ENCODE results near the gene DIP2B. TPM values are rescaled to one million over a fixed set of nuclear protein-coding genes. Genes with fewer than 3 reads are reported as not detected.
"Not testable (repeated sequence)": the region's sequence is repeated elsewhere in the genome, so short reads cannot be mapped to it uniquely, and the experiment has no call there.

DIP2B gene
- total RNA-seq, 1 experiment from 2014 or later: 26.1 TPM

DNA sequence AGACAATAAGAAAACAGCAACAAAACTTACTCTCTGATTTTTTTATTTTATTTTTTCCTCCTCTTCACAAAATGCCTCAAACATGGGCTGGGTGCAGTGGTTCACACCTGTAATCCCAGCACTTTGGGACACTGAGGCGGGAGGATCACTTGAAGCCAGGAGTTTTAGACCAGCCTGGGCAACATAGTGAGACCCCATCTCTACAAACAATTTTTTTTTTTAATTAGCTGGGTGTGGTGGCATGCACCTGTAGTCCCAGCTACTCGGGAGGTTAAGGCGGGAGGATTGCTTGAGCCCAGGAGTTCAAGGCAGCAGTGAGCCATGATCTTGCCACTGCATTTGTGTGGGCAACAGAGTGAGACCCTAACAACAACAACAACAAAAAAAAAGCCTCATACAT, 176.3 kb downstream of the DIP2B start:
- H3K4me3 Mint-ChIP-seq; H3K9me3 Mint-ChIP-seq; POLR2A ChIA-PET; CTCF ChIA-PET; H3K4me1 Mint-ChIP-seq; ATAC-seq; H3K27me3 Mint-ChIP-seq (ENCODE audit: low read depth); H3K27ac Mint-ChIP-seq; DNase-seq (ENCODE audit: low spot score): not testable (repeated sequence)
- peak; percentile 47; the same call in 1 of the 2 replicates for TF ChIP-seq ZNF121 (CRISPR knock-in tag; IDR thresholded peaks at IDR 0.05)
- peaks cover 31% of the 10 kb centered on the region for H3K36me3 Mint-ChIP-seq

DNA sequence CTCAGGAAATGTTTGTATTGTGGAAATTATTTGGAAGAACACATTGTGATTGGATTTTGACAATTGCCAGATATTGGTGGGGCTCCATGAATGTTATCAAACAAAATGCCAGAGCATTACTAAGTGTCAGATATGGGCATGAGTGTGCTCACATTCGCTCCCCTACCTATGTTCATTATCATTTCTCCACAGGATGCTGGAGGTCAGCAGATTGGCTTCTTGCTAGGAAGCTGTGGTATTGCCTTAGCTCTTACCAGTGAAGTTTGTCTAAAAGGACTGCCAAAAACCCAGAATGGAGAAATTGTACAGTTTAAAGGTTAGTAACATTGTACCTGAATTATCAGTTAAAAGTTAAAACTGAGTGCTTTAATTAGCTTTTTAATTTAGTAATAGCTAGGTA, 180.9 kb downstream of the DIP2B start:
- POLR2A ChIA-PET: no interaction called here
- TF ChIP-seq ZNF671 (CRISPR knock-in tag; IDR thresholded peaks at IDR 0.05) (no peak), ZNF219 (CRISPR knock-in tag; IDR thresholded peaks at IDR 0.05; ENCODE audit: borderline replicate concordance) (no peak), MYBL2 (CRISPR knock-in tag; IDR thresholded peaks at IDR 0.05) (no peak), GABPB1 (CRISPR knock-in tag; IDR thresholded peaks at IDR 0.05) (no peak), TEAD4 (CRISPR knock-in tag; IDR thresholded peaks at IDR 0.05) (no peak), EMX1 (CRISPR knock-in tag; IDR thresholded peaks at IDR 0.05) (no peak), ZNF396 (CRISPR knock-in tag; IDR thresholded peaks at IDR 0.05; ENCODE audit: borderline replicate concordance) (no peak), GRHL2 (CRISPR knock-in tag; IDR thresholded peaks at IDR 0.05; ENCODE audit: insufficient replicate concordance, severe bottlenecking) (no peak)
- no peak overlapping the region for H3K4me3 Mint-ChIP-seq
- peaks cover 23% of the 10 kb centered on the region for H3K36me3 Mint-ChIP-seq
- CTCF ChIA-PET: no interaction called here
- ATAC-seq (no peak), DNase-seq (ENCODE audit: low spot score) (no peak)
- no peaks in the 10 kb centered on the region for H3K9me3 Mint-ChIP-seq
- H3K27ac Mint-ChIP-seq: no peak overlapping the region
- no peaks in the 10 kb centered on the region for H3K4me1 Mint-ChIP-seq
- no peaks in the 10 kb centered on the region for H3K27me3 Mint-ChIP-seq (ENCODE audit: low read depth)

DNA sequence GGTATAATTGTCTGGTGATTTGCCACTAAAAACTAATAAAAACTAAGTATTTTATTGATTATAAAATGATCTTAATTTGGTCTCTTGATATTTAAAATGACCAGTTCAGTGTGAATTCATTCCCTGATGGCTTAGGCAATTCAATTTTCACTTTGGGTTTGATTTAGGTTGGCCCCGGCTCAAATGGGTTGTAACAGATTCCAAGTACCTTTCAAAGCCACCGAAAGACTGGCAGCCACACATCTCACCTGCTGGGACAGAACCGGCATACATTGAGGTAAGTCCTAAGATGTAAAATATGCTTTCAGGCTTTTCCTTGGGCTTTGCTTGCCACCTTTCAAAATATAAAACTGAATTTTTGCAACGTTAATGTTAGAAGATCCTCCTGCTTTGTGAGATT, 181.6 kb downstream of the DIP2B start:
- ChIA-PET CTCF (no interaction called here), POLR2A (no interaction called here)
- Mint-ChIP-seq H3K27me3 (ENCODE audit: low read depth) (no peaks in the 10 kb centered on the region), H3K4me3 (no peak overlapping the region), H3K9me3 (no peaks in the 10 kb centered on the region), H3K36me3 (peaks cover 19% of the 10 kb centered on the region), H3K4me1 (no peaks in the 10 kb centered on the region), H3K27ac (no peak overlapping the region)
- TF ChIP-seq ZNF396 (CRISPR knock-in tag; IDR thresholded peaks at IDR 0.05; ENCODE audit: borderline replicate concordance): no peak
- TF ChIP-seq, protein P1, sequence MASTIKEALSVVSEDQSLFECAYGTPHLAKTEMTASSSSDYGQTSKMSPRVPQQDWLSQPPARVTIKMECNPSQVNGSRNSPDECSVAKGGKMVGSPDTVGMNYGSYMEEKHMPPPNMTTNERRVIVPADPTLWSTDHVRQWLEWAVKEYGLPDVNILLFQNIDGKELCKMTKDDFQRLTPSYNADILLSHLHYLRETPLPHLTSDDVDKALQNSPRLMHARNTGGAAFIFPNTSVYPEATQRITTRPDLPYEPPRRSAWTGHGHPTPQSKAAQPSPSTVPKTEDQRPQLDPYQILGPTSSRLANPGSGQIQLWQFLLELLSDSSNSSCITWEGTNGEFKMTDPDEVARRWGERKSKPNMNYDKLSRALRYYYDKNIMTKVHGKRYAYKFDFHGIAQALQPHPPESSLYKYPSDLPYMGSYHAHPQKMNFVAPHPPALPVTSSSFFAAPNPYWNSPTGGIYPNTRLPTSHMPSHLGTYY (CRISPR knock-in tag; IDR thresholded peaks at IDR 0.05): no peak
- TF ChIP-seq, protein P2, sequence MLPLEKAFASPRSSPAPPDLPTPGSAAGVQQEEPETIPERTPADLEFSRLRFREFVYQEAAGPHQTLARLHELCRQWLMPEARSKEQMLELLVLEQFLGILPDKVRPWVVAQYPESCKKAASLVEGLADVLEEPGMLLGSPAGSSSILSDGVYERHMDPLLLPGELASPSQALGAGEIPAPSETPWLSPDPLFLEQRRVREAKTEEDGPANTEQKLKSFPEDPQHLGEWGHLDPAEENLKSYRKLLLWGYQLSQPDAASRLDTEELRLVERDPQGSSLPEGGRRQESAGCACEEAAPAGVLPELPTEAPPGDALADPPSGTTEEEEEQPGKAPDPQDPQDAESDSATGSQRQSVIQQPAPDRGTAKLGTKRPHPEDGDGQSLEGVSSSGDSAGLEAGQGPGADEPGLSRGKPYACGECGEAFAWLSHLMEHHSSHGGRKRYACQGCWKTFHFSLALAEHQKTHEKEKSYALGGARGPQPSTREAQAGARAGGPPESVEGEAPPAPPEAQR (CRISPR knock-in tag; IDR thresholded peaks at IDR 0.05): no peak
- TF ChIP-seq, protein P3, sequence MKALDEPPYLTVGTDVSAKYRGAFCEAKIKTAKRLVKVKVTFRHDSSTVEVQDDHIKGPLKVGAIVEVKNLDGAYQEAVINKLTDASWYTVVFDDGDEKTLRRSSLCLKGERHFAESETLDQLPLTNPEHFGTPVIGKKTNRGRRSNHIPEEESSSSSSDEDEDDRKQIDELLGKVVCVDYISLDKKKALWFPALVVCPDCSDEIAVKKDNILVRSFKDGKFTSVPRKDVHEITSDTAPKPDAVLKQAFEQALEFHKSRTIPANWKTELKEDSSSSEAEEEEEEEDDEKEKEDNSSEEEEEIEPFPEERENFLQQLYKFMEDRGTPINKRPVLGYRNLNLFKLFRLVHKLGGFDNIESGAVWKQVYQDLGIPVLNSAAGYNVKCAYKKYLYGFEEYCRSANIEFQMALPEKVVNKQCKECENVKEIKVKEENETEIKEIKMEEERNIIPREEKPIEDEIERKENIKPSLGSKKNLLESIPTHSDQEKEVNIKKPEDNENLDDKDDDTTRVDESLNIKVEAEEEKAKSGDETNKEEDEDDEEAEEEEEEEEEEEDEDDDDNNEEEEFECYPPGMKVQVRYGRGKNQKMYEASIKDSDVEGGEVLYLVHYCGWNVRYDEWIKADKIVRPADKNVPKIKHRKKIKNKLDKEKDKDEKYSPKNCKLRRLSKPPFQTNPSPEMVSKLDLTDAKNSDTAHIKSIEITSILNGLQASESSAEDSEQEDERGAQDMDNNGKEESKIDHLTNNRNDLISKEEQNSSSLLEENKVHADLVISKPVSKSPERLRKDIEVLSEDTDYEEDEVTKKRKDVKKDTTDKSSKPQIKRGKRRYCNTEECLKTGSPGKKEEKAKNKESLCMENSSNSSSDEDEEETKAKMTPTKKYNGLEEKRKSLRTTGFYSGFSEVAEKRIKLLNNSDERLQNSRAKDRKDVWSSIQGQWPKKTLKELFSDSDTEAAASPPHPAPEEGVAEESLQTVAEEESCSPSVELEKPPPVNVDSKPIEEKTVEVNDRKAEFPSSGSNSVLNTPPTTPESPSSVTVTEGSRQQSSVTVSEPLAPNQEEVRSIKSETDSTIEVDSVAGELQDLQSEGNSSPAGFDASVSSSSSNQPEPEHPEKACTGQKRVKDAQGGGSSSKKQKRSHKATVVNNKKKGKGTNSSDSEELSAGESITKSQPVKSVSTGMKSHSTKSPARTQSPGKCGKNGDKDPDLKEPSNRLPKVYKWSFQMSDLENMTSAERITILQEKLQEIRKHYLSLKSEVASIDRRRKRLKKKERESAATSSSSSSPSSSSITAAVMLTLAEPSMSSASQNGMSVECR (CRISPR knock-in tag; IDR thresholded peaks at IDR 0.05; ENCODE audit: borderline replicate concordance): no peak
- ATAC-seq (no peak), DNase-seq (ENCODE audit: low spot score) (no peak)

DNA sequence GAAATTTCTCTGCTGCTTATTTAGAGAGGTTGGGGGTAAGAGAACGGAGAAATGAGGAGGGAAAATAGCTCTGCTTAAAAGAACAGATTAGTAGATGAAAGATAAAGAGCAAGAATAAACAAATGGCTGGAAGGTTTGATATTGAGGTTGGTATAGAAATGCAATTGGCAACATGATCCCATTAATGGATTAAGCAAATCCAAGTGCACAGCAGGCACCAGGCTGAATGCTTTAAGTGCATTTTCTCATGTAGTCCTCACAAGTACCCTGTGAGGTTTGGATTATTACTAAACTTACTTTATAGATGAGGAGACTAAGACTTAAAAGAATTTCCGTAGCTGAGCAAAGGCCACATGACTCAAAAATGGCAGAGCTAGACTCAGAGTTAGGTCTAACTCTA, 182.2 kb downstream of the DIP2B start:
- DNase-seq (ENCODE audit: low spot score): no peak
- no peaks in the 10 kb centered on the region for H3K4me1 Mint-ChIP-seq
- H3K36me3 Mint-ChIP-seq: peaks cover 14% of the 10 kb centered on the region
- no peaks in the 10 kb centered on the region for H3K27me3 Mint-ChIP-seq (ENCODE audit: low read depth)
- ChIA-PET CTCF (no interaction called here), POLR2A (no interaction called here)
- ATAC-seq: no peak
- no peak overlapping the region for H3K4me3 Mint-ChIP-seq
- H3K9me3 Mint-ChIP-seq: no peaks in the 10 kb centered on the region
- no peak overlapping the region for H3K27ac Mint-ChIP-seq
- TF ChIP-seq, protein P4, sequence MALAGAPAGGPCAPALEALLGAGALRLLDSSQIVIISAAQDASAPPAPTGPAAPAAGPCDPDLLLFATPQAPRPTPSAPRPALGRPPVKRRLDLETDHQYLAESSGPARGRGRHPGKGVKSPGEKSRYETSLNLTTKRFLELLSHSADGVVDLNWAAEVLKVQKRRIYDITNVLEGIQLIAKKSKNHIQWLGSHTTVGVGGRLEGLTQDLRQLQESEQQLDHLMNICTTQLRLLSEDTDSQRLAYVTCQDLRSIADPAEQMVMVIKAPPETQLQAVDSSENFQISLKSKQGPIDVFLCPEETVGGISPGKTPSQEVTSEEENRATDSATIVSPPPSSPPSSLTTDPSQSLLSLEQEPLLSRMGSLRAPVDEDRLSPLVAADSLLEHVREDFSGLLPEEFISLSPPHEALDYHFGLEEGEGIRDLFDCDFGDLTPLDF (CRISPR knock-in tag; IDR thresholded peaks at IDR 0.05): no peak
- TF ChIP-seq, protein P5, sequence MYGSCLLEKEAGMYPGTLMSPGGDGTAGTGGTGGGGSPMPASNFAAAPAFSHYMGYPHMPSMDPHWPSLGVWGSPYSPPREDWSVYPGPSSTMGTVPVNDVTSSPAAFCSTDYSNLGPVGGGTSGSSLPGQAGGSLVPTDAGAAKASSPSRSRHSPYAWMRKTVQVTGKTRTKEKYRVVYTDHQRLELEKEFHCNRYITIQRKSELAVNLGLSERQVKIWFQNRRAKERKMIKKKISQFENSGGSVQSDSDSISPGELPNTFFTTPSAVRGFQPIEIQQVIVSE (CRISPR knock-in tag; IDR thresholded peaks at IDR 0.05; ENCODE audit: borderline replicate concordance): no peak
- TF ChIP-seq, protein P6, sequence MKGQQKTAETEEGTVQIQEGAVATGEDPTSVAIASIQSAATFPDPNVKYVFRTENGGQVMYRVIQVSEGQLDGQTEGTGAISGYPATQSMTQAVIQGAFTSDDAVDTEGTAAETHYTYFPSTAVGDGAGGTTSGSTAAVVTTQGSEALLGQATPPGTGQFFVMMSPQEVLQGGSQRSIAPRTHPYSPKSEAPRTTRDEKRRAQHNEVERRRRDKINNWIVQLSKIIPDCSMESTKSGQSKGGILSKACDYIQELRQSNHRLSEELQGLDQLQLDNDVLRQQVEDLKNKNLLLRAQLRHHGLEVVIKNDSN (CRISPR knock-in tag; IDR thresholded peaks at IDR 0.05): no peak
- TF ChIP-seq, protein P7, sequence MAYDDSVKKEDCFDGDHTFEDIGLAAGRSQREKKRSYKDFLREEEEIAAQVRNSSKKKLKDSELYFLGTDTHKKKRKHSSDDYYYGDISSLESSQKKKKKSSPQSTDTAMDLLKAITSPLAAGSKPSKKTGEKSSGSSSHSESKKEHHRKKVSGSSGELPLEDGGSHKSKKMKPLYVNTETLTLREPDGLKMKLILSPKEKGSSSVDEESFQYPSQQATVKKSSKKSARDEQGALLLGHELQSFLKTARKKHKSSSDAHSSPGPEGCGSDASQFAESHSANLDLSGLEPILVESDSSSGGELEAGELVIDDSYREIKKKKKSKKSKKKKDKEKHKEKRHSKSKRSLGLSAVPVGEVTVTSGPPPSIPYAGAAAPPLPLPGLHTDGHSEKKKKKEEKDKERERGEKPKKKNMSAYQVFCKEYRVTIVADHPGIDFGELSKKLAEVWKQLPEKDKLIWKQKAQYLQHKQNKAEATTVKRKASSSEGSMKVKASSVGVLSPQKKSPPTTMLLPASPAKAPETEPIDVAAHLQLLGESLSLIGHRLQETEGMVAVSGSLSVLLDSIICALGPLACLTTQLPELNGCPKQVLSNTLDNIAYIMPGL (CRISPR knock-in tag; IDR thresholded peaks at IDR 0.05): no peak
- TF ChIP-seq MXD4 (CRISPR knock-in tag; IDR thresholded peaks at IDR 0.05; ENCODE audit: borderline replicate concordance): no peak
